ENCODE measurements around the gene ZHX3.
"Not testable (repeated sequence)": the region's sequence is repeated elsewhere in the genome, so short reads cannot be mapped to it uniquely, and the experiment has no call there.

The ZHX3 gene

GRCh38 chr20:41259309-41259708 lies 58.2 kb downstream of the ZHX3 start:
- DNase-seq (ENCODE audit: low spot score), result no peak

GRCh38 chr20:41258474-41258873 lies 59.1 kb downstream of the ZHX3 start:
- no peak for DNase-seq (ENCODE audit: low spot score)

- no peak for DNase-seq (ENCODE audit: low spot score)
Observed at GRCh38 chr20:41256516-41256915, 61.0 kb downstream of the ZHX3 start.

GRCh38 chr20:41255655-41256054 lies 61.9 kb downstream of the ZHX3 start:
- no peak for DNase-seq (ENCODE audit: low spot score)

- DNase-seq (ENCODE audit: low spot score), result peak; percentile 72
Observed at GRCh38 chr20:41249411-41250281, 67.9 kb downstream of the ZHX3 start.

- DNase-seq (ENCODE audit: low spot score), result no peak
Observed at GRCh38 chr20:41248368-41249024, 69.0 kb downstream of the ZHX3 start.

GRCh38 chr20:41247523-41248367 lies 69.8 kb downstream of the ZHX3 start:
- DNase-seq (ENCODE audit: low spot score), result no peak

GRCh38 chr20:41245086-41245707 lies 72.3 kb downstream of the ZHX3 start:
- no peak for DNase-seq (ENCODE audit: low spot score)

- DNase-seq (ENCODE audit: low spot score), result no peak
Observed at GRCh38 chr20:41242807-41243206, 74.7 kb downstream of the ZHX3 start.

GRCh38 chr20:41242352-41242751 lies 75.2 kb downstream of the ZHX3 start:
- DNase-seq (ENCODE audit: low spot score), result no peak

- not testable (repeated sequence) for DNase-seq (ENCODE audit: low spot score)
Observed at GRCh38 chr20:41237233-41237632, 80.3 kb downstream of the ZHX3 start.

GRCh38 chr20:41236818-41237217 lies 80.7 kb downstream of the ZHX3 start:
- DNase-seq (ENCODE audit: low spot score), result not testable (repeated sequence)

- DNase-seq (ENCODE audit: low spot score), result no peak
Observed at GRCh38 chr20:41234546-41234945, 83.0 kb downstream of the ZHX3 start.

GRCh38 chr20:41234041-41234440 lies 83.5 kb downstream of the ZHX3 start:
- DNase-seq (ENCODE audit: low spot score), result no peak

GRCh38 chr20:41232973-41233926 lies 84.3 kb downstream of the ZHX3 start:
- peak; percentile 83 for DNase-seq (ENCODE audit: low spot score)

GRCh38 chr20:41231136-41231535 lies 86.4 kb downstream of the ZHX3 start:
- no peak for DNase-seq (ENCODE audit: low spot score)

- DNase-seq (ENCODE audit: low spot score), result no peak
Observed at GRCh38 chr20:41230136-41230535, 87.4 kb downstream of the ZHX3 start.

GRCh38 chr20:41229259-41229658 lies 88.3 kb downstream of the ZHX3 start:
- no peak for DNase-seq (ENCODE audit: low spot score)

- no peak for DNase-seq (ENCODE audit: low spot score)
Observed at GRCh38 chr20:41228858-41229257, 88.7 kb downstream of the ZHX3 start.

GRCh38 chr20:41226426-41226825 lies 91.1 kb downstream of the ZHX3 start:
- DNase-seq (ENCODE audit: low spot score), result no peak

- no peak for DNase-seq (ENCODE audit: low spot score)
Observed at GRCh38 chr20:41225091-41225490, 92.4 kb downstream of the ZHX3 start.

Data from hepatic stellate cell (primary cell).